ENCODE results near the gene GLIS1.

Gene GLIS1

GRCh38 chr1:53524428-53525375, 214.3 kb downstream of the GLIS1 start:
- DNase-seq, result peak; percentile 62

GRCh38 chr1:53521924-53522552, 216.9 kb downstream of the GLIS1 start:
- no peak for DNase-seq

GRCh38 chr1:53520481-53520880, 218.5 kb downstream of the GLIS1 start:
- no peak for DNase-seq

GRCh38 chr1:53519421-53519820, 219.5 kb downstream of the GLIS1 start:
- no peak for DNase-seq

- no peak for DNase-seq
Observed at GRCh38 chr1:53518775-53519174, 220.2 kb downstream of the GLIS1 start.

GRCh38 chr1:53517821-53518352, 221.1 kb downstream of the GLIS1 start:
- no peak for DNase-seq

GRCh38 chr1:53517109-53517508, 221.9 kb downstream of the GLIS1 start:
- no peak for DNase-seq

GRCh38 chr1:53516181-53516580, 222.8 kb downstream of the GLIS1 start:
- DNase-seq, result no peak

- no peak for DNase-seq
Observed at GRCh38 chr1:53514436-53514835, 224.5 kb downstream of the GLIS1 start.

DNA sequence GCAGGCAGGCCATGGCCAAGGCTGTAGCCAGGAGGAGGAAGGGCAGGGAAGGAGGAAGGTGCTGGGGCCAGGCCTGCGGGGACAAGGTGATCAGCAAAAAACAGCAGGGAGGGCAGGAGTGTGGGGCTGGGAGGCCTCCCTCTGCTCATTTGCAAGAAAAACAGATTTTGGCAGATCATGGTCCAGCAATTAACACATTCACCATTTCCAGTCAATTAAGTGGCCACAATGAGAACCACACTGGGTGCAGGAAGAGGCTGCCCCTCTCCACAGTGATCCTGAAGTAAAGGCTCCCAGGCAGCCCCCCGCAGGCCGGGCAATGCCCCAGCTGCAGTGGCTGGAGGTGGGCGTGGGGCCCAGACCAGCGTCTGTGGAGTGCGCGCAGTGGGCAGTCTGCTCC, 225.1 kb downstream of the GLIS1 start:
- no peak for DNase-seq

DNA sequence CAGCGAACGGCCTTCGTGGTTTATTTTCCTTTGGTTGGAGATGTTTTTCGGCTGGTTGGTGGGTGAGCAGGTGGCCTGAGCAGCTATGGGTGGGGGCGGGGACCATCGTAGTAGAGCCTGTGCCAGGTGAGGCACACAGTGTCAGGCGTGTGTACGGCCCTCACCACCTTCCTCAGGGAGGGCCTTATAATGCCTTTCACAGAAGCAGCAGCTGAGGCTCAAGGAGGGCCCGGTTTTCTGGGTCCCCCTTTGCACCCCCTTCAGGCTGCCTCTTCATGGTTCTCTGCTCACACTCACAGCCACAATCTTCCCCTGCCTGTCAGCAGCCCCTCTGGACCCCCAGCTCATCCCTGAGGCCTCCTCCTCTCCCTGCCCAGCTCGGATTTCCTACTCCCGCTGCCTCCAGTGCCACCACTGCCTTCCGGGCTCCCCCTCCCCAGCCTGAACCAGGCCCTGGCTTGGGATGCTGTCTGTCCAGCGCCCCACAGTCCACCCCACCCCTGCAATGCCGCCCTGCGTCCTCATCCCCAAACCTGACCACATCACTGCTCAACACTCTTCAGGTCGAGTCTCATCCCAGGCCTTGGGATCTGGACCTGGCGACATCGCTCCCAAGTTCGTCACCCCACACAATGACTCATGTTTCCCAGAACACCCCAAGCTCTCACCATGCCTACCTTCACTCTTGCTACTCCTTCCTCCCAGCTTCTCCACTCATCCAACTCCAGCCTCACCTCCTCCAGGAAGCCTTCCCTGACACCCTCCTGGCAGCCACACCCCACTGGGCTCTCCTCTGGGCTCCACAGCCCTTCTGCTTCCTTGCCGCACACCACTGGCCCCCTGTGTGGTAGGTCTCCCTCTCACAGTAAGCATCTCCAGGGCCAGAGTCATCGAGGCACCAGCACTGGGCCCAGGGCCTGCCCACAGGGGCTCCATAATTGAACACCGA, 225.9 kb downstream of the GLIS1 start:
- DNase-seq, result no peak

DNA sequence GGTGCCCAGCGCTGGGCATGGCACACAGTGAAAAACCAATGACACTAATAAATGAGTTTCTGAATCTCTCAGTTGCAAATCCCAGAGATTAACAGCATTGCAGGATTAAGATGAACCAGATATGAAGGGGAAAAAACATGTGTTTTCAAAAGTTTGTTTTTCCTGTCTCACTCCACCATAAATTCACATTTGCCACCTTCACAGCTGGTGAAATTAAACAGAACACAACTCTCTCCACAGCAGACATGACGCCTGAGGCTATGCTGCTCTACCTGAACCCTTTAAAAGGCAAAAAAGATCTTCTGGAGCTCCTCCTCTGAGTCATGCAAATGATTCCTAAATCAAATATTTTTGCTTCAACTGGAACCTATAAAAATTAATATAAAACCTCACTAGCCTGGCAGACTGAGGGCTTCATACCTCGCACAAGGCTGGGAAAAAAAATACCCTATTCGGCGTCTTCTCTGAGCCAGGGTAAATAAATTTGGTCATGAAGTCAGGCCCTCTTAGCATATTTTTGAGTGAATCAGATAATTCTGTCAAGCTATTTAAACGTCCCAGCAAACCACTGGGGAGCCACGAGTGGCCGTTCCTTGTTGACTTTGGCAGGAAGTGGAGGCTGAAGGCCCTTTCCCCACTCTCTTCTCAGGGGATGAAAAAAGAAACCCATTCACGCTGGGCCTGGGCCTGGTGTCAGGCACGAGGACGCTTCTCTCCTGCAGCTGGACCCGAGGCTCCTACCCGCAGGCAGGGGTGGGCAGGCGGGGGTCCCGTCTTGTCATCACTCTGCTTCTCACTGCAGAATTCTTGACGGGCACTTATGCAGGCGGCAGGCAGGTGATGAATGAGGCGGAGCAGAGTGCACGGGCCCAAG, 226.8 kb downstream of the GLIS1 start:
- DNase-seq, result peak; percentile 61

GRCh38 chr1:53511323-53511932, 227.5 kb downstream of the GLIS1 start:
- DNase-seq, result no peak

GRCh38 chr1:53510215-53510614, 228.7 kb downstream of the GLIS1 start:
- DNase-seq, result no peak

- no peak for DNase-seq
Observed at GRCh38 chr1:53509775-53510174, 229.2 kb downstream of the GLIS1 start.

DNA sequence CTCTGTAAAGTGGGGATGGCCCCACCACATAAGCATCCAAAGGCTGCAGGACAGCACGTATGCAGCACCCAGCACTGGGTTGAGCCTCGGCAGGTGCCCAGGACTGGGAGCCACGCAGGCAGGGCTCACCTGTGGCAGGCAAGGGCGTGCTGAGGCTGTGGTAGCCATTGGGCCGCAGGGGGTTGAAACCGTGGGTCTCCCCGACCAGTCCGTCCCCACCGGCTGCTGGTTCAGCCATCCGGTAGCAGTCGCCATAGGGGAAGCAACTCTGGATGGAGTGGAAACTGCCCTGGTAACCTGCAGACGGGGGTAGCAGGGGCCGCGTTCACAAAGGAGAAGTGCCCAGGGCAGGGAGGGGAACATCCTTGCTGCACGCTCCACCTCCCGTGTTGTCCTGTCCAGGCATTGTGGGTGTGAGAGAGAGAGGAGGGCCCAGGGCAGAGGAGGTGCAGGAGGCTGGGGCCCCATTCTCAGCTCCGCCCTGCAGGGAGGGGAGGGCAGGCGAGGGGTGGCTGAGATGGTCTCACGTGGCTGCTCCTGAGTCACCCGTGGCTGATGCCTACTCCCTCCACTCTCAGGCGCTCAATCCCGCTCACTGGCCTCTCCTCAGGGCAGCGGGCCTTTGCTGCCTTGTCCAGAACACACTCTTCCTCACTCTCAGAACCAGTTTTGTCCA, 229.8 kb downstream of the GLIS1 start:
- DNase-seq, result peak; percentile 55

DNA sequence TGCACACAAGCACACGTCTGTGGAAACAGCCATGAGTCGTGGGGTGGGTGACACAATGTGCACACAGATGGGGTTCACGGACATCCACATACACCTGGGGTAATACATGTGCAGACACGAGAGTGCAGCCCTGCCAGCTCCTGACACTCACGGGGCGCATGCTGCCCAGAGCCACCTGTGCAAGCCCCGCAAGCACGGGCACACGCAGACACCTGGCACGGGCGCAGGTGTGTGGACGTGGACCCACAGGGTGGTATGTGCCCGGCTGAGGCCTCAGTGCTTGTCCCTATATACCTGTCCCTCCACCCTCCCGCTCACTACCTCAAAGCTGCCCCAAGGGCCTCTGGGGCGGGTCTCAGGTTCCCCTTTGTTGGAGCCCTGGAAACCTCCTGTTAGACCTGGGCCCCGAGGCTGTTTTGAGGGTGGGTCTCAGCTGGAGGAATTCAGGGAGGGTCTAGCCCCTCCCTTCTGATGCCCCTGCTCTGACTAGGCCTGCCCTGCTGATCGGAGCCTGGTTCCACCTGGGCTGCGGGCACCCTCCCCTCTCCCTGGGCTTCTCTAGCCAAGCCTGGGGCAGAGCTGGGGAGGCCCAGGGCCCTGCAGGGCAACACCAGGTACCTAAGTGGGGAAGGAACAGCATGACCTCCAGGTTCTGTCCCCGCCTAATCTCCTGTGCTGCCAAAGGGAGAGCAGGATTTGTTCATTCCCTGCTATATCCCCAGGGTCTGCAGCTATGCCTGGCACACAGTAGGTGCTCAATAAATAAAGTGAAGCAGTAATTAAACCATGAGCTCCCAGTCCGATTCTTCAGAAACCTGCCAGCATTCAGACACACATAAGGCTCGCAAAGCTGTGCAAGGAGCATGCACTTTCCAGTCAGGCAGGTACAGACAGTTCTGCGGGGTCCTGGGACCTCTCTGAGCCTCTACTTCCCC, 230.6 kb downstream of the GLIS1 start:
- no peak for DNase-seq

DNA sequence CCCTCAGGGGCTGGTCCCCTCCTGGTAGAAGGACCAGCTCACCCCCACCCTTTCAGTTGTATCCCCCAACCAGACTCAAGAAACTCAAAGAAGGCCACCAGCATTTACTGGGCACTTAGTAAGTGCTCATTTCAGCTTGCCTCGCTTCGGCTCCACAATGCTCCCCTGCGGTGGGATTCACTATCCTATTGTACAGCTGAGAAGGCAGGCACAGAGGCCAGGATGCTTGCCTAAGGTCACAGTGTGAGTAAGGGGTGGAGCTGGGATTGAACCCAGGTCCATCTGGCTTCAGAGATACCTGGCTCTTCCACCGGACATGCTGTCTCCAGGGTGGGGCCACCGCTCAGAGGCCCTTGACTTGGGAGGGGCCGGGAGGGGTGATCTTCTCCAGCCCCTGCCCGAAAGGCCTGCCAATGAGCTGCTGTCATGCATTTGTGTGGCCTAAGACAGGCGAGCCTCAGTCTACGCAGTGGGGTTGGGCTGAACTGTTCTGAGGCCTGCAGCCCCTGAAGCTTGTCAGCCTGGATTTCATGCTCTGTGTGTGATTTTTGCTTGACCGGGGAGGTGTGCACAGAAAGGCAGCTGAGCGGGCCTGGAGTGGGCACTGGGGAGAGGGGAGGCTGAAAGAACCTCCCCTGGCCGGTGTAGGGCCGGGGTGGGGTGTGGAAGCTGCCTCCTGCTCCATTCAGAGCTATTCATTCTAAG, 231.7 kb downstream of the GLIS1 start:
- no peak for DNase-seq
